Esophagus muscularis mucosa (tissue), 4 donors: ENCODE data around the gene PTGES. TPM values are rescaled to one million over a fixed set of nuclear protein-coding genes. Genes with fewer than 3 reads are reported as not detected.

ENCODE experiments used
- DNase-seq: peaks from one replicate; pipeline ENCODE4 v3.0.0-alpha.2; 2017; ENCODE audit errors: extremely low spot score
- H3K27ac ChIP-seq, 4 donors: fragments of 200-600 bp; sonication (generic); replicated peaks in 1 of 4; 1 replicate in 3 of 4; 2 replicates in 1 of 4; pipeline ENCODE4 v1.5.1; 2016 to 2019; ENCODE audit warnings: mild to moderate bottlenecking in 1 of 4
- H3K27me3 ChIP-seq, 4 donors: fragments of 200-600 bp; sonication (generic); one replicate each; pipeline versions ENCODE4 v1.5.1 to v1.6.0; 2016 to 2019
- H3K36me3 ChIP-seq, 4 donors: fragments of 200-600 bp; sonication (generic); one replicate each; pipeline ENCODE4 v1.5.1; 2016 to 2019
- H3K4me1 ChIP-seq, 4 donors: fragments of 200-600 bp; sonication (generic); one replicate each; pipeline ENCODE4 v1.5.1; 2016 to 2019
- H3K4me3 ChIP-seq, 4 donors: fragments of 200-600 bp; sonication (generic); 1 replicate in 2 of 4; 2 replicates in 2 of 4; pipeline ENCODE4 v1.5.1; 2016 to 2019; ENCODE audit warnings: mild to moderate bottlenecking in 4 of 4, moderate library complexity in 1 of 4
- H3K9me3 ChIP-seq, 4 donors: fragments of 200-600 bp; sonication (generic); 1 replicate in 3 of 4; 2 replicates in 1 of 4; pipeline ENCODE4 v1.5.1; 2016 to 2019
- EP300 ChIP-seq: sonication (generic); formaldehyde crosslinking; IDR thresholded peaks from one replicate; pipeline ENCODE4 v1.6.1; 2017; ENCODE audit warnings: antibody characterized with exemption
- POLR2A ChIP-seq: fragments of 450-650 bp; IDR thresholded peaks from one replicate; pipeline ENCODE4 v1.6.1; 2017; ENCODE audit warnings: antibody characterized with exemption, moderate library complexity, mild to moderate bottlenecking, low read depth
- POLR2AphosphoS5 ChIP-seq, 2 donors: sonication (generic); formaldehyde crosslinking; IDR thresholded peaks; one replicate each; pipeline ENCODE4 v1.6.1; 2017; ENCODE audit warnings: antibody characterized with exemption in 2 of 2
- WGBS: methylation state at CpG from one replicate; pipeline ENCODE4 v1.1.5; 2018; 5-methylcytosine and 5-hydroxymethylcytosine counted together
- intact Hi-C: fragments of 100-400 bp; cut with DNase I; formaldehyde crosslinking; loops from one replicate; pipeline ENCODE4 v1.15.1; 2023
- total RNA-seq, 4 donors: library from RNA; depleted of rRNA; stranded (reverse); fragments of >200 nt; gene quantifications; one replicate each; pipeline versions ENCODE4 v1.1.0 to v1.2.1, GENCODE V29; 2016
- TF ChIP-seq, protein P1 (sequence below), 3 experiments: fragments of 200-600 bp in 2 of 3; fragments of 450-650 bp in 1 of 3; sonication (generic) in 2 of 3; IDR thresholded peaks; one replicate each; pipeline ENCODE4 v1.5.1; 2017 to 2019; ENCODE audit warnings: antibody characterized with exemption in 3 of 3, mild to moderate bottlenecking in 2 of 3, moderate library complexity in 1 of 3

Gene PTGES
- total RNA-seq, 4 donors from 2014 or later = 1.7 to 4.6 (median 4.3) TPM

DNA sequence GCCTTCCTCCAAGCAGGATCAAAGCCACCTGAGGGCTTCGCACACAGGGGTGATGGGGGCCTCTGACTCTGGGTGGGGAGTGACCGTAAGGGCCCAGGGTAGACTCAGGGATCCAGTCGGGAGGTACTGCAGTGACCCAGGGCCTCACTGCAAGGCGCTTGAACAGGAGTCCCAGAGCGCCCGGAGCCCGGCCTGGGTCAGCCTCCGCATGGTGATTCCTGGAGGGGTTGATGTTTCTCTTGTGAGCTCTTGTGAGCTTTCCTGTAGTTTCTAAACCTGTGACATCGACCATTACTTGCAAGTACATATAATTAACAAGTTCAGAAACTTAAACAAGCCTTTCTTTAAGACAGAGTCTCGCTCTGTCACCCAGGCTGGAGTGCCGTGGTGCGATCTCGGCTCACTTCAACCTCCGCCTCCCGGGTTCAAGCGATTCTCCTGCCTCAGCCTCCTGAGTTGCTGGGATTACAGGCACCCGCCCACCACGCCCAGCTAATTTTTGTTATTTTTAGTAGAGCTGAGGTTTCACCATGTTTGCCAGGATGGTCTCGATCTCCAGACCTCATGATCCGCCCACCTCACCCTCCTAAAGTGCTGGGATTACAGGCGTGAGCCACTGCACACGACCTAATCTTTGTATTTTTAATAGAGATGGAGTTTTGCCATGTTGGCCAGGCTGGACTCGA, 19.8 kb downstream of the PTGES start:
- Histone ChIP-seq H3K36me3 (no peaks in the 10 kb centered on the region), H3K27ac (no peak overlapping the region), H3K9me3 (no peaks in the 10 kb centered on the region), H3K4me3 (no peak overlapping the region), H3K27me3 (peaks cover 0 to 12% (median 0%) of the 10 kb centered on the region in 4 donors), H3K4me1 (peaks cover 9 to 11% (median 11%) of the 10 kb centered on the region in 4 donors)
- 85% methylated on average over 21 of the region's 23 CpGs for WGBS
- TF ChIP-seq, protein P1, sequence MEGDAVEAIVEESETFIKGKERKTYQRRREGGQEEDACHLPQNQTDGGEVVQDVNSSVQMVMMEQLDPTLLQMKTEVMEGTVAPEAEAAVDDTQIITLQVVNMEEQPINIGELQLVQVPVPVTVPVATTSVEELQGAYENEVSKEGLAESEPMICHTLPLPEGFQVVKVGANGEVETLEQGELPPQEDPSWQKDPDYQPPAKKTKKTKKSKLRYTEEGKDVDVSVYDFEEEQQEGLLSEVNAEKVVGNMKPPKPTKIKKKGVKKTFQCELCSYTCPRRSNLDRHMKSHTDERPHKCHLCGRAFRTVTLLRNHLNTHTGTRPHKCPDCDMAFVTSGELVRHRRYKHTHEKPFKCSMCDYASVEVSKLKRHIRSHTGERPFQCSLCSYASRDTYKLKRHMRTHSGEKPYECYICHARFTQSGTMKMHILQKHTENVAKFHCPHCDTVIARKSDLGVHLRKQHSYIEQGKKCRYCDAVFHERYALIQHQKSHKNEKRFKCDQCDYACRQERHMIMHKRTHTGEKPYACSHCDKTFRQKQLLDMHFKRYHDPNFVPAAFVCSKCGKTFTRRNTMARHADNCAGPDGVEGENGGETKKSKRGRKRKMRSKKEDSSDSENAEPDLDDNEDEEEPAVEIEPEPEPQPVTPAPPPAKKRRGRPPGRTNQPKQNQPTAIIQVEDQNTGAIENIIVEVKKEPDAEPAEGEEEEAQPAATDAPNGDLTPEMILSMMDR (IDR thresholded peaks at IDR 0.05) = no peak
- TF ChIP-seq POLR2A (no peak), POLR2AphosphoS5 (IDR thresholded peaks at IDR 0.05) (no peak), EP300 (no peak)
- DNase-seq = no peak
- intact Hi-C loops = no loop called here

DNA sequence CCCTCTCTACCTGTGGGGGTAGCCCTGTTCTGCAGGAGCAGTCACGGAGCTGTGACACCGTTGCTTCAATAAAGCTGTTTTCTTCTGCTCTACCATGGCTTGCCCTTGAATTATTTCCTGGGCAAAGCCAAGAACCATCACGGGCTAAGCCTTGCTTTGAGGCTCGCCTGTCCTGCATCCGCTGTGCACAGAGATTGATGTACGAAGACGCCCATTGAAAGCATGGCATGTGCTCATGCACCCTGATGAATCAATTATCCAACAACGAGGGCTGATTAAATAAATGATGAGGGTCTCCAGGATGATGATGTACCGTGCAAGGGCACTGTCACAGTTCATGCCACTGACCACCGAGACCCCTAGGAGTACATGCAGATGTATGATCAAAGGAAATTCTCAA, 20.7 kb downstream of the PTGES start:
- DNase-seq = no peak
- no peak overlapping the region for H3K4me3 ChIP-seq
- H3K9me3 ChIP-seq = no peaks in the 10 kb centered on the region
- H3K4me1 ChIP-seq = peaks cover 0 to 2% (median under 1%) of the 10 kb centered on the region in 4 donors
- intact Hi-C loops = no loop called here
- peaks cover 0 to 12% (median 0%) of the 10 kb centered on the region in 4 donors for H3K27me3 ChIP-seq
- 75% methylated on average over 10 of the region's 10 CpGs for WGBS
- TF ChIP-seq, protein P1 (IDR thresholded peaks at IDR 0.05) = no peak
- TF ChIP-seq POLR2AphosphoS5 (IDR thresholded peaks at IDR 0.05) (no peak), EP300 (no peak), POLR2A (no peak)
- no peak overlapping the region for H3K27ac ChIP-seq
- no peaks in the 10 kb centered on the region for H3K36me3 ChIP-seq

DNA sequence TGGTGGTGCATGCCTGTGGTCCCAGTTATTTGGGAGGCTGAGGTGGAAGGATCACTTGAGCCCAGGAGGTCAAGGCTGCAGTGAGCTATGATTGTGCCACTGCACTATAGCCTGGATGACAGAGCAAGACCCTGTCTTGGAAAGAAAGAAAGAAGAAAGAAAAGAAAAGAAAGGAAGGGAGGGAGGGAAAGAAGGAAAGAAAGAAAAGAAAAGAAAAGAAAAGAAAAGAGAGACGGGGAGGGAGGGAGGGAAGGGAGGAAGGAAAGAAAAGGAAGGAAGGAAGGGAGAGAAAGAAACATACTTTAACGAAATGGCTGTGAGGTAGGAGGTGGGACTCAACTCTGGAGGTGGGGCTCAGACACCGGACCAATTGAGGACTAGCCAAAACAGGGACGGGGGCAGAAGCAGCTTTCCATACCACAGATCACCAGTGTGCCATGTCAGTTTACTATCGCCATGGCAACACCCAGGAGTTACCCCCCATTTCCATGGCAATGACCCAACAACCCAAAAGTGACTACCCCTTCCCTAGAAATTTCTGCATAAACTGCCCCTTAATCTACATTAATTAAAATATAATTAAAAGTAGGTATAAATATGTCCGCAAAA, 21.3 kb downstream of the PTGES start:
- no peak overlapping the region for H3K27ac ChIP-seq
- H3K36me3 ChIP-seq = no peaks in the 10 kb centered on the region
- TF ChIP-seq, protein P1 (IDR thresholded peaks at IDR 0.05) = no peak
- TF ChIP-seq POLR2A (no peak), POLR2AphosphoS5 (IDR thresholded peaks at IDR 0.05) (no peak), EP300 (no peak)
- peaks cover 4 to 6% (median 5%) of the 10 kb centered on the region in 4 donors for H3K4me1 ChIP-seq
- H3K4me3 ChIP-seq = no peak overlapping the region
- intact Hi-C loops = no loop called here
- no peak for DNase-seq
- H3K27me3 ChIP-seq = peaks cover 0 to 12% (median 0%) of the 10 kb centered on the region in 4 donors
- H3K9me3 ChIP-seq = no peaks in the 10 kb centered on the region
- 47% methylated on average over 6 of the region's 6 CpGs for WGBS

DNA sequence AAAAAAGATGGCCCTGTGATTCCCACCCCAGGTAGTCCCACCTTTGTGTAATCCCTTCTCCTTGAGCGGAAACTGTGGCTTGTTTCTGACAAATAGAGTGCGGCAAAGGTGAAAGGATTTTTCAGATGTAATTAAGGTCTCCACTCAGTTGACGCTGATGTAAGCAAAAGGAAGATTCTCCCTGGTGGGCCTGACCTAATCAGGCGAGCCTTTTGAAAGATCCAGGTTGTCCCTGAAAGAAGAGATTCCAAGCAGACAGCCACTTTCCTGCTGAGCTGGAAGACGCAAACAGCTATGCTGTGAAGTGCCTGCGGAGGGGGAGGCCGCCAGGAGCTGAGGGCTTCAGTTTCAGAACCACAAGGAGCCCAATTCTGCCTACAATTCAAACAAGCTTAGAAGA, 24.1 kb downstream of the PTGES start:
- no peaks in the 10 kb centered on the region for H3K36me3 ChIP-seq
- H3K27ac ChIP-seq = no peak overlapping the region
- TF ChIP-seq, protein P1 (IDR thresholded peaks at IDR 0.05) = no peak
- no peak for TF ChIP-seq EP300
- no peak for TF ChIP-seq POLR2A
- no peak for TF ChIP-seq POLR2AphosphoS5 (IDR thresholded peaks at IDR 0.05)
- H3K27me3 ChIP-seq = no peaks in the 10 kb centered on the region
- peaks cover 9 to 18% (median 17%) of the 10 kb centered on the region in 4 donors for H3K4me1 ChIP-seq
- intact Hi-C loops = no loop called here
- H3K4me3 ChIP-seq = no peak overlapping the region
- 89% methylated on average over 7 of the region's 7 CpGs for WGBS
- no peak for DNase-seq
- no peaks in the 10 kb centered on the region for H3K9me3 ChIP-seq
